AG09319 (cell line): ENCODE measurements around the gene PPM1B.
"Not testable (repeated sequence)": the region's sequence is repeated elsewhere in the genome, so short reads cannot be mapped to it uniquely, and the experiment has no call there.

Experiments
- DNase-seq: peaks from one replicate; pipeline ENCODE4 v3.0.0-alpha.2; 2010; ENCODE audit warnings: low read depth; ENCODE audit errors: extremely low read depth
- CTCF ChIP-seq: IDR thresholded peaks from 2 replicates; pipeline ENCODE4 v1.5.1; 2011; ENCODE audit warnings: low read depth, mild to moderate bottlenecking, inconsistent platforms, low read length, moderate library complexity

PPM1B gene

DNA sequence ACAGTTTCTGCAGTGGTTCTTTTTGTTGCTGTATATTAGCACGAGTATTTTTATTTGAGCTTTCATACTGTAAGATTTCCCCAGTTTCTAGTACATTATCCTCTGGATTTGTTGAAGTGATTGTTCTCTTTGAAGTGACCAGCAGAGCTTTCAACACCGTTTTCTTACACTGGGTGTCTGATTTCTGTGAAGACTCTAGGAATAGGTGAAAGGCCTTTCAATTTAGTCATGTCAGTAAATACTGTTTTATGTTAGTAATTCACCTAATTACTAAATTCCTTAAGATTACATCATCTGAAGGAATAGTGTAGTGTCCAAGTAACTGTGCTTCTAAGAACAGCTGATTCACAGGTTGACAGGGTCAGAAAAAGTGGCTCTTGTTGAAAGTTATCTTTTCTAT, 2.3 kb downstream of the PPM1B start:
- no peak for TF ChIP-seq CTCF
- DNase-seq = peak; percentile 7

- not testable (repeated sequence) for DNase-seq
Observed at GRCh38 chr2:44171442-44171841, 2.8 kb downstream of the PPM1B start.

- no peak for TF ChIP-seq CTCF
- no peak for DNase-seq
Observed at GRCh38 chr2:44172576-44172975, 3.9 kb downstream of the PPM1B start.

DNA sequence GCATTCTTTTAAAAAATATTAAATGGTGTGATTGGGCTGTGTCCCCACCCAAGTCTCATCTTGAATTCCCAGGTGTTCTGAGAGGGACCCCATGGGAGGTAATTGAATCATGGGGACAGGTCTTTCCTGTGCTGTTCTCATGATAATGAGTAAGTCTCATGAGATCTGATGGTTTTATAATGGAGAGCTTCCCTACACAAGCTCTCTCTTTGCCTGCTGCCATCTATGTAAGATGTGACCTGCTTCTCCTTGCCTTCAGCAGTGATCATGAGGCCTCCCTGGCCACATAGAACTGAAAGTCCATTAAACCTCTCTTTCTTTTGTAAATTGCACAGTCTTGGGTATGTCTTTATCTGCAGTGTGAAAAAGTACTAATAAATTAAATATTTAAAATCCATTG, 10.3 kb downstream of the PPM1B start:
- TF ChIP-seq CTCF = no peak
- DNase-seq = no peak

GRCh38 chr2:44181648-44182047, 13.0 kb downstream of the PPM1B start:
- TF ChIP-seq CTCF = no peak

GRCh38 chr2:44184106-44184505, 15.4 kb downstream of the PPM1B start:
- no peak for TF ChIP-seq CTCF
- no peak for DNase-seq

More at GRCh38 chr2:44181648-44182047, 13.0 kb downstream of the PPM1B start:
- no peak for DNase-seq

GRCh38 chr2:44186810-44187209, 18.1 kb downstream of the PPM1B start:
- DNase-seq = no peak
- TF ChIP-seq CTCF = no peak

DNA sequence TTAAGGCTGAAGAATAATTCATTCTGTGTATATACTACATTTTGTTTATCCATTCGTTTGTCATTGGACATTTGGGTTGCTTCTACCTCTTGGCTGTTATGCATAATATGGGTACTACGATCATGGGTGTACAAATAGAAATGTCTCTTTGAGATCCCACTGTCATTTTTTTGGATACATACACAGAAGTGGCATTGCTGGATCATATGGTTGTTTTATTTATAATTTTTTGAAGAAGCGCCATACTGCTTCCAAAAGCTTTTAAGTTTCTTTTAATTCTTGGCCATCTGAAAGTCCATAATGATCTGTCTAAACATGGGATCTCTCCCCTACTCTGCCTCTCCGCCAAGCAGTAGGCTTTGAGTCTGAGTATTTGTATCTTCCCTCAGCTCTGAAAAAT, 18.6 kb downstream of the PPM1B start:
- DNase-seq = no peak
- TF ChIP-seq CTCF = no peak
